ENCODE measurements around the gene OST4. TPM values are rescaled to one million over a fixed set of nuclear protein-coding genes. Genes with fewer than 3 reads are reported as not detected.

Gene OST4
- total RNA-seq, 1 donor from 2014 or later = 199 TPM

GRCh38 chr2:27025281-27025800 lies 46.1 kb downstream of the OST4 start:
- DNase-seq = no peak

GRCh38 chr2:27024812-27025211 lies 46.6 kb downstream of the OST4 start:
- DNase-seq = no peak

GRCh38 chr2:27024188-27024587 lies 47.3 kb downstream of the OST4 start:
- DNase-seq = no peak

GRCh38 chr2:27023740-27024139 lies 47.7 kb downstream of the OST4 start:
- DNase-seq = no peak

GRCh38 chr2:27021253-27022049 lies 50.0 kb downstream of the OST4 start:
- no peak for DNase-seq

Other genes with a start within 250 kb of the OST4 start
- gene DPYSL5, start 223.5 kb downstream of the OST4 start, total RNA-seq = 0.49 TPM
- 4.9 TPM for gene MAPRE3, start 101.0 kb downstream of the OST4 start, total RNA-seq
- gene TMEM214, start 38.7 kb downstream of the OST4 start, total RNA-seq = 30.8 TPM
- gene AGBL5, start 20.0 kb downstream of the OST4 start, total RNA-seq = 7.7 TPM
- gene EMILIN1, start 7.0 kb upstream of the OST4 start, total RNA-seq = 66.1 TPM
- gene KHK, start 15.1 kb upstream of the OST4 start, total RNA-seq = 1.7 TPM
- 6.7 TPM for gene CGREF1, start 47.5 kb upstream of the OST4 start, total RNA-seq
- 0.10 TPM for gene ABHD1, start 52.2 kb upstream of the OST4 start, total RNA-seq
- 19.5 TPM for gene PREB, start 63.0 kb upstream of the OST4 start, total RNA-seq
- not detected for gene PRR30, start 67.8 kb upstream of the OST4 start, total RNA-seq
- 0.20 TPM for gene TCF23, start 77.3 kb upstream of the OST4 start, total RNA-seq
- gene ATRAID, start 140.4 kb upstream of the OST4 start, total RNA-seq = 93.8 TPM
- gene SLC5A6, start 140.6 kb upstream of the OST4 start, total RNA-seq = 23.0 TPM
- gene CAD, start 145.7 kb upstream of the OST4 start, total RNA-seq = 35.2 TPM
- gene SLC30A3, start 191.4 kb upstream of the OST4 start, total RNA-seq = 0.10 TPM
- not detected for gene DNAJC5G, start 203.8 kb upstream of the OST4 start, total RNA-seq
- 6.0 TPM for gene TRIM54, start 210.8 kb upstream of the OST4 start, total RNA-seq
- gene UCN, start 236.8 kb upstream of the OST4 start, total RNA-seq = 0.30 TPM

All from skin of body (tissue), 2 donors.